T47D (cell line): ENCODE results near the gene HSPA1B.

ENCODE experiments used
- DNase-seq, 2 experiments: peaks; one replicate each; pipeline versions ENCODE4 v3.0.0 to v3.0.0-alpha.2; 2011 to 2012; ENCODE audit warnings: low read depth in 1 of 2, low spot score in 1 of 2
- JUND ChIP-seq: IDR thresholded peaks from 2 replicates; pipeline ENCODE4 v1.6.1; 2012; ENCODE audit warnings: low read depth
- in situ Hi-C: cut with HindIII; loops from 2 replicates; pipeline ENCODE4 v1.10.0; 2016; ENCODE audit warnings: low sequenced_read_pairs, low pct_unique_long_range_greater_than_20kb

HSPA1B gene

GRCh38 chr6:31827286-31828079, at the start of gene HSPA1B:
HSPA1B (plus strand) TSS chr6:31827738; CDS start chr6:31827951, 213 bp downstream.
- no peak for TF ChIP-seq JUND
- in situ Hi-C loops = no loop called here
- peak; percentile 98 to 100 for DNase-seq

DNA sequence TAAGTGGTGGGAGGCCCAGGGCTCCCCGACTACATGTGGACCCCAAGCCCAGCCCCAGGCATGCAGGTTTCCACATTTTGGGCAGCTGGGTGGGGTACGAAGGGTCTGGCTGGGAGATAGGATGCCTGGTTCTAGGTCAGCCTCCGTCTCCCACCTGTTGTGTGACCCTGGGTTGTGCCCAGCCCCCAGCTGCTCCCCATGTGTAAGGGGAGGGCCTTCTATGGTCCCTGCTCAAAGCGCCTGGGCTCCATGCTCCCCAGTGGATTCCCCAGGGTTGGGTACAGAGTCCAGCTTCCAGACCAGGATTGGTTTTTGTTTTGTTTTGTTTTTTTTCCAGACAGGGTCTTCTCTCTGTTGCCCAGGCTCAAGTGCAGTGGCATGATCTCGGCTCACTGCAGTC, 49.3 kb upstream of the HSPA1B start:
- no peak for DNase-seq
- in situ Hi-C loops = no loop called here
- no peak for TF ChIP-seq JUND

DNA sequence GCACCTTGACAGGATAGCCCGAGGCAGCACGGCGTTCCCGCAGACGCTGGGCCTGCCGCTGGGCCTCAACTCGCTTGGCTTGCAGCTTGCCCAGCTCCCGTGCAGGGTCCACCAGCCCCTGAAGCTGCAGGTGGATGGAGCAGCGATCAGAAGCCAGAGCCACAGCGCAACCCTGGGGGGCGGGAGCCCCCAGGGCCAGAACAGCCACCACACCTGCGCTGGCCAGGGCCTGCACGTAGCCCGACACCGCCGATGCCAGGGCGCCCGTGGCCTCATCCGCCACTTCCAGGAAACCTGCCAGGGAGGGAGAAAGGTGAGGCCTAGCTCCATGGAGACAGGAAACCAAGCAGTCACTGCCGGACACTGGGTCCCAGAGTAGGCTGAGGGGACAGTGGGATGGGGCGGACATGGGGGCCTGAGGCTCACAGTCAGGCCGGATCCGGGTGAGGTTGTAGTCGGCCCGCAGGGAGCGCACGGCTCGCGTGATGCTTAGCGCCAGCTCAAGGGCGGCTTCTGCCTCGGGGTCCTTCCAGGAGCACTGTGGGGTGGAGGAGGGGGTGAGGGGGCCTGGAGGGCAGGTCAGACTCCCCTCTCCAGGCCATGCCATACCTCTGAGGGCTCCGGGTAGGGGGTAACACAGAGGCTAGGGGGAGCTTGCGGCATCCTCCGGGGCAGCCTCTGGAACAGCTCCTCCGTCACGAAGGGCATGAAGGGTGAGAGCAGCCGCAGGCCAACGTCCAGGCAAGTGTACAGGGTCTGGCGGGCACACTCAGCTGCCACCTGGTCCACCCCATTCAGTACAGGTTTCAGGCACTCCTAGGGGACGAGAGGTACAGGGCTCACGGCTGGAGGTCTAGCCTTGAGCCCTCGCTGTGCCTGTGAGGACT, 48.3 kb upstream of the HSPA1B start:
- DNase-seq = no peak
- in situ Hi-C loops = no loop called here
- TF ChIP-seq JUND = no peak

DNA sequence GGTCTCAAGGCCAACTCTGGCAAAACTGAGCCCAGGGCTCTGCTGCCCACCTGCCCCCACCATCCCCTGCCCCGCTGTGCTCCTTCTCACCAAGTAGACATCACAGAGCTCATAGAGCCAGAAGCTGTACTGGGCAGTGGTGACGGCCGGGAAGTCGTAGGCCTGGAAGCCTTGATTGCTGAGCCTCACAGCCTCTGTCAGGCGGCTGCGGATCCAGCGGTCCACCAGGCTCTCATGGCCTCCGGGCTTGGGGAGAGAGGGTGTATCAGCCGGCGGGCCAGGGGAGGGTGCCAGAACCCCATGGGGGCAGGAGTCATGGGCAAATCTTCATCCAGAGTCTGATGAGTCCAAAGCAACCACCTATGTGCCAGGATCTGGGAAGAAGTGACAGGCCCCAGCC, 47.6 kb upstream of the HSPA1B start:
- DNase-seq = no peak
- no peak for TF ChIP-seq JUND
- in situ Hi-C loops = no loop called here

- in situ Hi-C loops = no loop called here
- TF ChIP-seq JUND = no peak
- no peak for DNase-seq
Measured at GRCh38 chr6:31780507-31781243, 46.9 kb upstream of the HSPA1B start.

DNA sequence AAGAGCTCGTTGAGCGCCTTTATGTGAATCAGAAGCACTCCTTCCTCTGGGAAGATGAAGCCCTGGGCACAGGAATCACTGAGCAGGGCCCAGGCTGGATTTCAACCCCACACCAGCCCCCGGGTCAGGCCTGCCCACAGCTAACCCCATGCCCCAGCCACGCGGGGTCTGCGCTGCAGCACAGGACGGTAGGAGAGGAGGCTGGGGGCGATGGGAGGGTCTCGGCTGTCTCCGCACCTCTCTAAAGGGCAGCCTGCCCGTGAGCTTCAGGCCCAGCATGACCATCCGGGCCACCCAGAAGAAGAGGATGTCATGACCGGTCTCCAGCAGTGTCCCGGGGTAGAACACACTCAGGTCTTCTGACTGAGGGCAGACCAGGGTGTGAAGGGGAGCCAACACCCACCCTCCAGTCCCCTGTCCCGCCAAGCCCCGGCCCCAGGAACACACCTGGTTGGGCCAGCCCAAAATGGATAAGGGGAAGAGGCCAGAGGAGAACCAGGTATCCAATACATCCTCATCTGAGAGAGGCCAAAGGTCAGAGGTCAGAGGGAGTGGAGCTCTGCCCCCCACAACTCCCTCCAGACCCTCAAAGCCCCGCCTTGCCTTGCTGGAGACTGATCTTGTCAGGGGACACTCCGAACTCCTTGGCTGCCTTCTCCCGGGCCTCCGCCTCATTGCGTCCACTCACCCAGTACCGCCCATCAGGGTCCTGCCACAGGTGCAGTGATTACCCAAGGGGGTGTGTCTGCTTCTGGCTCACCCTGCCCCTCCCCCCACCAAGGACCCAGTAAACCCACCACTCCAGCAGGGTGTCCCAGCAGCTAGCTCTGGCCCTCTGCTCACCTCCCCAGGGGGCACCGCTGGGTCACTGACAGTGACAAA, 46.1 kb upstream of the HSPA1B start:
- no peak for TF ChIP-seq JUND
- in situ Hi-C loops = no loop called here
- no peak for DNase-seq

- in situ Hi-C loops = no loop called here
- DNase-seq = no peak
- TF ChIP-seq JUND = no peak
Measured at GRCh38 chr6:31782126-31782855, 45.2 kb upstream of the HSPA1B start.

GRCh38 chr6:31784098-31784925, 43.2 kb upstream of the HSPA1B start:
- DNase-seq = no peak
- in situ Hi-C loops = no loop called here

GRCh38 chr6:31785475-31785874, 42.1 kb upstream of the HSPA1B start:
- TF ChIP-seq JUND = no peak
- in situ Hi-C loops = no loop called here
- no peak for DNase-seq

More at GRCh38 chr6:31784098-31784925, 43.2 kb upstream of the HSPA1B start:
- TF ChIP-seq JUND = no peak

DNA sequence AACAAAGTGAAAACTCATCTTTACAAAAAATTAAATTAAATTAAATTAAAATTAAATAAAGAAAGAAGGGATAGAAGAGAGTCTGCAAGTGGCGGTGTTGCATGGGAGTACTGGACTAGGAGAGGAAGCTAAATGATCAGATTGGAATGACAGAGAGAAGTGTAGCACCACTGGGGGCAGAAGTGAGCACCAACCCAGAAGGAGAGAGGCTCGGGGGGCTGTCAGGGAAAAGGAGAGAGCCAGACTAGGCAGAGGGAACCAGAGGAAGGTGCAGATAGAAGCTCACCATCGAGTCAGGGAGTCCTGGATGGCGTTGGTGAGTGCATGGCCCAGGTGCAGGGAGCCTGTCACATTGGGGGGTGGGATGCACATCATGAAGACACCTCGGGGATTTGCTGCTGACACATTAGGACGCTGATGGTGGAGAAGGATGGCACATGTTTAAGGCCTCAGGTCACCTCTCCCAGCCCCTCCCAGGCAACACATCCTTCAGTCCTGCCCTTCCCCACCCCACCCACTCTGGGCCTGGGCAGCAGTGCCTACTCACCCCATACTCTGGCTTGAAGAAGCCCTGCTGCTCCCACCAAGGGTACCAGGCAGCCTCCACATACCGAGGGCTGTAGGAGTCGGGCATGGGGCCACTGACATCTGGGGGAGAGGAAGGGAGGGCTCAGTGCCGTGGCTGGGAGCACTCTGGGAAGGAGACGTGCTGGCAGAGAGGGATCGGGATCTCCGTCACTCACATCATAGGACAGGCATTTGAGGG, 36.0 kb upstream of the HSPA1B start:
- in situ Hi-C loops = no loop called here
- TF ChIP-seq JUND = no peak

More for the DNA sequence above, 36.0 kb upstream of the HSPA1B start:
- DNase-seq = peak; percentile 52 to 63
